GM13977 (cell line): ENCODE results near the gene XPC.
A peak's percentile ranks its signal among the peaks of the same experiment; 100 is the strongest.

Source experiments
- DNase-seq: peaks from one replicate; pipeline ENCODE4 v3.0.0; 2012; ENCODE audit warnings: low spot score
- in situ Hi-C: fragments of 300-500 bp; cut with MboI; formaldehyde crosslinking; loops from one replicate; pipeline ENCODE4 v1.12.0; 2022; ENCODE audit warnings: low sequenced_read_pairs, low pct_unique_long_range_greater_than_20kb, mixed read lengths, inconsistent platforms; ENCODE audit not compliant: unreplicated experiment
- TF ChIP-seq, protein P1 (sequence below): IDR thresholded peaks from 2 replicates; pipeline ENCODE4 v1.5.1; 2012; ENCODE audit warnings: mild to moderate bottlenecking, control low read depth; ENCODE audit not compliant: insufficient read depth; ENCODE audit errors: extremely low read depth, missing control alignments

XPC gene

DNA sequence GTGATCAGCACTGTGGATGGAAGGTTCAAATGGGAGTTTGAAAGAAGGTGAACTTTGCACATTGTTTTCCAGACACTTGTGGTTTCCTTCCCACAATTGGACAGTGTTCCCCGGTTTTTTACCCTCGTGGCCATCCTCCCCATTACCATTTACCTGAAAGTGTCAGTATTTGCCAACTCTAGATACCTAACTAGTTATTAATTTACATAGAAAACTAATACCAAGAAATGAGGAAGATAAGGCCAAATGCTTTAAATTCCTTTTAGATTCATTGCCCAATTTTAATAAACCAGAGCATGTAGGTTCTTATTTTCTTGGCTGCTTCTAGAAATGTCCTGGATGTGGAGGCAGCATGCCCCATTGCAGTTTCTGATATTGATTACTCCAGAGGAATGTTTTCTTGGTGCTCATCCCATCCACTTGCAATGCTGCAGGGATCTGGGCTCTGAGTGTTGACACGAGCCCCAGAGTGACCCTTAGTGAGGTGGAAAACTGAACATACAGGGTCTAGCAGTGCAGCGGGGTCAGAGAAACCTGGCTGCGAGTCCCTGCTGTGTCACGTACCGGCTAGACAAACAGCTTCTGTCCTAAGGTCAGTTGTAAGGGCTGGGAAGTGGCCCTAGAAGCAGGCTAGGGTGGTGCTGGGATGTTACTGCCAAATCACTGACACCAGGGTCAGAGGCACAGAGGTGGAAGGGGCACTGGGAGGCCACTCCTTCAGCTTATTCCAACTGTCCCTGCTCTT is 23.7 kb upstream of the XPC start:
- TF ChIP-seq, protein P1, sequence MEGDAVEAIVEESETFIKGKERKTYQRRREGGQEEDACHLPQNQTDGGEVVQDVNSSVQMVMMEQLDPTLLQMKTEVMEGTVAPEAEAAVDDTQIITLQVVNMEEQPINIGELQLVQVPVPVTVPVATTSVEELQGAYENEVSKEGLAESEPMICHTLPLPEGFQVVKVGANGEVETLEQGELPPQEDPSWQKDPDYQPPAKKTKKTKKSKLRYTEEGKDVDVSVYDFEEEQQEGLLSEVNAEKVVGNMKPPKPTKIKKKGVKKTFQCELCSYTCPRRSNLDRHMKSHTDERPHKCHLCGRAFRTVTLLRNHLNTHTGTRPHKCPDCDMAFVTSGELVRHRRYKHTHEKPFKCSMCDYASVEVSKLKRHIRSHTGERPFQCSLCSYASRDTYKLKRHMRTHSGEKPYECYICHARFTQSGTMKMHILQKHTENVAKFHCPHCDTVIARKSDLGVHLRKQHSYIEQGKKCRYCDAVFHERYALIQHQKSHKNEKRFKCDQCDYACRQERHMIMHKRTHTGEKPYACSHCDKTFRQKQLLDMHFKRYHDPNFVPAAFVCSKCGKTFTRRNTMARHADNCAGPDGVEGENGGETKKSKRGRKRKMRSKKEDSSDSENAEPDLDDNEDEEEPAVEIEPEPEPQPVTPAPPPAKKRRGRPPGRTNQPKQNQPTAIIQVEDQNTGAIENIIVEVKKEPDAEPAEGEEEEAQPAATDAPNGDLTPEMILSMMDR: no peak
- no peak for DNase-seq
- in situ Hi-C loops: no loop called here

DNA sequence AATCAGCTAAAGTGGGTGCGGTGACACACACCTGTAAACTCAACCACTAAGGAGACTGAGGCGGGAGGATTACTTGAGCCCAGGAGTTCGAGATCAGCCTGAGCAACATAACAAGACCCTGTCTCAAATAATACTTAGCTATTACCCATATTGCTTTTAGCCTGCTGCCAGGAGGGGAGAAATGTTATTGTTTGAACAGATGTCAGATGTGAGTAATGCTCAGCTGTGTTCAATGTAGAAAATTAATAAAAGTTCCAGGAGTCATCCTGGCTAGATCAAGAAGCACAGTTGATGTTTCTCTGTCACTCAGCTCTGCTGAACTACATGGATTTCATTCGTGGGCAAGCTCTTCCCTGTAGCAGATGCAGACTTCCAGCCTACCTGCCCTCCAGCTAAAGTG is 22.4 kb upstream of the XPC start:
- TF ChIP-seq, protein P1: no peak
- in situ Hi-C loops: no loop called here
- no peak for DNase-seq

DNA sequence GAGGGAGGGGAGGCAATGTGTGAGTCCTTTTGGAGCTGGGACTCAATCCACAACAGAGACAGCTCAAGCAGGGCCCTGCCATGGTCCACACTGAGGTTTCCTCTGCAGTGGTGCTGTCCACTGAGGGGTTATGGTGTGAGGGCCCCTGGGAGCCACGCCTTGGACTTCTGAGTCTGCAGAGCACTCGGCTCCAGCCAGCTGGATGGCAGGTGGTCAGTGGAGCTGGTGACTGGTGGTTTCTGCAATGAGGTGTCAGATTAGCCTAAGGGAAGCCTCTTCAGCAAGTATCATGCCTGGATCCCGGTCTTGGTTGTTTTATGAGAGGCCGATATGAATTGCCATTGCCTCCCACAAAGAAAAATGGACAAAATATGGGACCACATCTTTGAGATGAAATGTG is 21.9 kb upstream of the XPC start:
- no peak for DNase-seq
- TF ChIP-seq, protein P1: no peak
- in situ Hi-C loops: no loop called here

DNA sequence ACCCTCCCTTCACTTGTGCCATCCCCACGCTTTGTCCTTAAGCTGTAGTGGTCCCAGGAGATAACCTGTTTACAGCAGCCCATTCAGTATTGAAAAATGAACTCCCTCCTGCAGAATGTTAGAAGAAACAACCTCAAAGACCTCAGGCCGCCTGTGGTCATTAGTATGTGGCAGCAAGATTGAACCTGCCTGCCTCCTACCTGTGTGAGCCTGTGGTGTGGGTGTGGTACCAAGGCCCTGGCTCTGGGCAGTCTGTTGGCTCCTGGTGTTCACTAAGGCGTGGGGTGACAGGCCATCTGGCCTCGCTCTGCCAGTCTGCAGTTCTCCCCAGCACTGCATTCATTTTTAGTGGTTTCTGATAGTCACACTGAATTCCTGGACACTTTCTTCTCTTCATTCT is 21.2 kb upstream of the XPC start:
- in situ Hi-C loops: no loop called here
- TF ChIP-seq, protein P1: no peak
- DNase-seq: no peak

DNA sequence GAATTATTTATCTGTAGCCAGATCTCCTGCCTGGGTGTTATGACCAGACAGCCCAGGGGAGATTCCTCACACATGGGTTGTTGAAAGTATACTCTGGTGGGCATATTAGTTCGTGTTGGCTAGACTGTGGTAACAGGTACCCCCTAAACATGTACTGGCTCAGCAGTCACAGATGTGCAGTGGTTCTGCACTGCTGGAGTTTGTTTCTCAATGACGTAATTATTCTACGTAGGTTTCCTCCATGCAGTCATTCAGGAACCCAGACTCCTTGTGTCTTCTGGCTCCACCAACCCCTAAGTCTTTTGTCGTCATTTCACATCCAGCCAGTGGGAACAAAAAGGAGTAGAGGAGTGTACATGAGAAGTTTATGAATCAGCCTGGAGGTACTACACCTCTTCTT is 16.5 kb upstream of the XPC start:
- peak; percentile 39 for DNase-seq
- TF ChIP-seq, protein P1: no peak
- in situ Hi-C loops: no loop called here

DNA sequence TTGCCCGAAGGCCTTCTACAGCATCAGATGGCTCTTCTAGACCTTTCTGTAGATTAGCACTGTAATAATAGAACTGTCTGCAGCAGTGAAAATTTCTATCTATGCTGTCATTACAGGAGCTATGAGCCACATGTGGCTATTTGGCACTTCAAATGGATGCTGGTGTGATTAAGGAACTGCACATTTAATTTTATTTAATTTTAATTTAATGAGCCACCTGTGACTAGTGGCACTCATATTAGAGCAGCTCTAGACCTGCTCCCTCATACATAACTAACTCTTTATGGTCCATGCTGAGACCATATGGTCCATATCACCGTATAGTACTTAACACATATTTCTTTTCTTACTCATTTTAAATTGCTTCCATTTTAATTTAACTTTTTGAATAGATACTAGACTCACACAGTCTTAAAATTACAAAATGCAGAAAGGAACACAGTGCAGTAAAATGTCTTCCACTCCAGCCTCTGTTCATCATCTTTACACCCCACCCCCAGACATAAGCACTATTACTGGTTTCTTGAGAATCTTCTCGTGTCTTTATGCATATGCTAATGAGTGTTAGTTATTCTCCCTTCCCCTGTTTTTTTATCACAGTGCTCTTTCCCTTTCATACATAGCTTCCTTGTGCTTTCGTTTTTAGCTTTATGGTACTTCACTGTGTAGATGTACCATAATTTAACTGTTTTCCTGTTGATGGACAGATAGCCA is 9.8 kb upstream of the XPC start:
- in situ Hi-C loops: no loop called here
- DNase-seq: no peak
- TF ChIP-seq, protein P1: no peak
